GM12878 (cell line): Measurements from ENCODE around the gene CCDC137. TPM values are rescaled to one million over a fixed set of nuclear protein-coding genes. Genes with fewer than 3 reads are reported as not detected.

Experiments
- BCL11A ChIP-seq: IDR thresholded peaks from 2 replicates; pipeline ENCODE4 v1.6.1; 2011; ENCODE audit warnings: low read depth, low read length
- CBFB ChIP-seq: IDR thresholded peaks from 2 replicates; pipeline ENCODE4 v1.6.1; 2016; ENCODE audit warnings: antibody characterized with exemption, low read depth
- DPF2 ChIP-seq: fragments of 450-650 bp; IDR thresholded peaks from 2 replicates; pipeline ENCODE4 v1.6.1; 2017; ENCODE audit warnings: mild to moderate bottlenecking
- E4F1 ChIP-seq: fragments of 450-650 bp; IDR thresholded peaks from 2 replicates; pipeline ENCODE4 v1.6.1; 2018; ENCODE audit warnings: borderline replicate concordance, mild to moderate bottlenecking; ENCODE audit not compliant: partially characterized antibody
- ETV6 ChIP-seq, 2 experiments: fragments of 450-650 bp in 1 of 2; IDR thresholded peaks in 1 of 2; conservative IDR thresholded peaks in 1 of 2; 2 replicates each; pipeline ENCODE4 v1.6.1; 2014; ENCODE audit warnings: antibody characterized with exemption in 1 of 2, borderline replicate concordance in 1 of 2, low read depth in 1 of 2, mild to moderate bottlenecking in 1 of 2, moderate library complexity in 1 of 2
- EZH2 ChIP-seq: IDR thresholded peaks from 2 replicates; pipeline ENCODE4 v1.6.1; 2012; ENCODE audit warnings: low read depth, mild to moderate bottlenecking, control low read depth, inconsistent platforms, low read length, borderline replicate concordance; ENCODE audit not compliant: control insufficient read depth
- FOS ChIP-seq: IDR thresholded peaks from 3 replicates; pipeline ENCODE4 v1.6.1; 2011; ENCODE audit warnings: borderline replicate concordance; ENCODE audit not compliant: insufficient read length; ENCODE audit errors: extremely low read depth
- HSF1 ChIP-seq: fragments of 150-350 bp; IDR thresholded peaks from 2 replicates; pipeline ENCODE4 v1.6.1; 2014; ENCODE audit warnings: mild to moderate bottlenecking, low read depth, low read length
- IRF3 ChIP-seq: fragments of 450-650 bp; IDR thresholded peaks from 2 replicates; pipeline ENCODE4 v1.6.1; 2014; ENCODE audit warnings: mild to moderate bottlenecking
- NBN ChIP-seq: fragments of 450-650 bp; IDR thresholded peaks from 2 replicates; pipeline ENCODE4 v1.6.1; 2016
- NR2F1 ChIP-seq: fragments of 450-650 bp; conservative IDR thresholded peaks from 2 replicates; pipeline ENCODE4 v1.6.1; 2017; ENCODE audit warnings: mild to moderate bottlenecking
- RAD51 ChIP-seq: fragments of 450-650 bp; IDR thresholded peaks from 2 replicates; pipeline ENCODE4 v1.6.1; 2016; ENCODE audit warnings: moderate library complexity, mild to moderate bottlenecking, inconsistent platforms
- RCOR1 ChIP-seq: conservative IDR thresholded peaks from 2 replicates; pipeline ENCODE4 v1.6.1; 2012; ENCODE audit warnings: low read depth, low read length, improper control_type of control experiment
- STAT1 ChIP-seq: fragments of 450-650 bp; conservative IDR thresholded peaks from 2 replicates; pipeline ENCODE4 v1.6.1; 2014; ENCODE audit warnings: antibody characterized with exemption, mild to moderate bottlenecking
- TCF7 ChIP-seq: IDR thresholded peaks from 2 replicates; pipeline ENCODE4 v1.6.1; 2014; ENCODE audit warnings: antibody characterized with exemption, borderline replicate concordance
- USF2 ChIP-seq: IDR thresholded peaks from 2 replicates; pipeline ENCODE4 v1.6.1; 2011; ENCODE audit warnings: low read depth, low read length, improper control_type of control experiment, borderline replicate concordance
- ZNF24 ChIP-seq: fragments of 450-650 bp; IDR thresholded peaks from 2 replicates; pipeline ENCODE4 v1.6.1; 2017; ENCODE audit warnings: antibody characterized with exemption, mild to moderate bottlenecking
- ZNF274 ChIP-seq: IDR thresholded peaks from one replicate; pipeline ENCODE4 v1.8.0; 2011; ENCODE audit not compliant: insufficient read length, insufficient read depth
- ZNF384 ChIP-seq: IDR thresholded peaks from 2 replicates; pipeline ENCODE4 v1.6.1; 2012; ENCODE audit warnings: low read depth, mild to moderate bottlenecking, low read length, improper control_type of control experiment, borderline replicate concordance
- ZNF687 ChIP-seq: fragments of 450-650 bp; IDR thresholded peaks from 2 replicates; pipeline ENCODE4 v1.6.1; 2017; ENCODE audit warnings: mild to moderate bottlenecking, moderate library complexity
- polyA plus RNA-seq, 11 experiments: library from polyadenylated mRNA; depleted of rRNA in 4 of 11; unstranded in 6 of 11; stranded (reverse) in 5 of 11; fragments of >200 nt; fragmentation: Nextera tagmentation in 4 of 11; fragmentation: Illumina TruSeq in 1 of 11; extraction: Ambion mirVana in 4 of 11; extraction: Trizol in 1 of 11; gene quantifications; 1 replicate in 1 of 11; 2 replicates in 10 of 11; pipeline versions ENCODE4 v1.2.1 to v1.2.3, GENCODE V29; 2011 to 2016; ENCODE audit warnings: inconsistent platforms in 2 of 11, missing spikeins in 2 of 11, low read depth in 1 of 11
- total RNA-seq, 4 experiments: library from RNA; depleted of rRNA in 3 of 4; stranded (reverse); fragments of >200 nt in 3 of 4; fragmentation: Illumina TruSeq in 1 of 4; extraction: Trizol in 1 of 4; gene quantifications; 2 replicates each; pipeline versions ENCODE4 v1.2.1 to v1.2.3, GENCODE V29; 2013 to 2021

The CCDC137 gene
- total and polyA plus RNA-seq, 10 of the 15 experiments (the other 5 are each of a cell fraction or from before 2014, with no cell fraction given), result 2.2 to 45.4 (median 22.1) TPM

- TF ChIP-seq ZNF24, result no peak
- no peak for TF ChIP-seq BCL11A
- TF ChIP-seq ZNF384, result no peak
- no peak for TF ChIP-seq ZNF274
- no peak for TF ChIP-seq RAD51
- TF ChIP-seq DPF2, result peak; percentile 71
- peak; percentile 68 for TF ChIP-seq NR2F1
- peak; percentile 70; the same call in 1 of the 2 replicates for TF ChIP-seq NBN
- TF ChIP-seq FOS, result peak; percentile 89
- TF ChIP-seq CBFB, result peak; percentile 32; the same call in 1 of the 2 replicates
- TF ChIP-seq ETV6 (conservative IDR thresholded peaks at IDR 0.05 in 1 of 2, IDR thresholded peaks at IDR 0.05 in 1 of 2; ENCODE audit: borderline replicate concordance in 1 of 2, low read depth in 1 of 2), result no peak
- TF ChIP-seq USF2, result no peak
- no peak for TF ChIP-seq HSF1
- no peak; the same call in 1 of the 2 replicates for TF ChIP-seq STAT1
- peak; percentile 93 for TF ChIP-seq E4F1
- TF ChIP-seq RCOR1, result no peak
- peak; percentile 91 for TF ChIP-seq IRF3
- TF ChIP-seq EZH2, result no peak
- no peak for TF ChIP-seq TCF7
- TF ChIP-seq ZNF687, result peak; percentile 45; the same call in 1 of the 2 replicates
These were observed 17.3 kb downstream of the CCDC137 start, which contains the start of the genes ARL16 and HGS (continued) for GRCh38 chr17:81683584-81684441.
